Body of pancreas (tissue), 4 donors: ENCODE measurements around the gene CPSF4L.

Experiments
- POLR2A ChIP-seq, 3 donors: fragments of 450-650 bp; IDR thresholded peaks; one replicate each; pipeline ENCODE4 v1.6.1; 2016; ENCODE audit warnings: antibody characterized with exemption in 3 of 3, mild to moderate bottlenecking in 2 of 3
- TF ChIP-seq, protein P1 (sequence below), 7 experiments: fragments of 450-650 bp in 4 of 7; fragments of 200-600 bp in 3 of 7; sonication (generic) in 3 of 7; IDR thresholded peaks; one replicate each; pipeline ENCODE4 v1.5.1; 2016 to 2019; ENCODE audit warnings: antibody characterized with exemption in 7 of 7

DNA sequence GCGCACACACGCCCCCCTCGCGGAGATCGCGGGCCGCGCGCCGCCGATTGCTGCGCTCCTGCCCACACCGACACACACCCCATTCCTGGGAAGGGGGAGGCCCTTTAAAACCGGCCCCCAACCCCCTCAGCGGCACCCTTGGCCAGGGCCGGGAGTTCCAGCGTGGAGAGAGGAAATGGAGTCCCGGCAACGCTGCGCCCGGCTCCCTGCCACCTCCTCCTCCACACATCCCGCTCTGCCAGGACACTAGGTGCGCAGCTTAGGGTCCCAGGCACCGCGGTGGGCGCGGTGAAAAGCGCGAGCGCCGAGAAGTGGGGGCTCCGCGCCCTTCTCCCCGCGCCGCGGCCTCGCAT lies 49.7 kb upstream of the CPSF4L start:
- TF ChIP-seq, protein P1, sequence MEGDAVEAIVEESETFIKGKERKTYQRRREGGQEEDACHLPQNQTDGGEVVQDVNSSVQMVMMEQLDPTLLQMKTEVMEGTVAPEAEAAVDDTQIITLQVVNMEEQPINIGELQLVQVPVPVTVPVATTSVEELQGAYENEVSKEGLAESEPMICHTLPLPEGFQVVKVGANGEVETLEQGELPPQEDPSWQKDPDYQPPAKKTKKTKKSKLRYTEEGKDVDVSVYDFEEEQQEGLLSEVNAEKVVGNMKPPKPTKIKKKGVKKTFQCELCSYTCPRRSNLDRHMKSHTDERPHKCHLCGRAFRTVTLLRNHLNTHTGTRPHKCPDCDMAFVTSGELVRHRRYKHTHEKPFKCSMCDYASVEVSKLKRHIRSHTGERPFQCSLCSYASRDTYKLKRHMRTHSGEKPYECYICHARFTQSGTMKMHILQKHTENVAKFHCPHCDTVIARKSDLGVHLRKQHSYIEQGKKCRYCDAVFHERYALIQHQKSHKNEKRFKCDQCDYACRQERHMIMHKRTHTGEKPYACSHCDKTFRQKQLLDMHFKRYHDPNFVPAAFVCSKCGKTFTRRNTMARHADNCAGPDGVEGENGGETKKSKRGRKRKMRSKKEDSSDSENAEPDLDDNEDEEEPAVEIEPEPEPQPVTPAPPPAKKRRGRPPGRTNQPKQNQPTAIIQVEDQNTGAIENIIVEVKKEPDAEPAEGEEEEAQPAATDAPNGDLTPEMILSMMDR (IDR thresholded peaks at IDR 0.05), result no peak
- TF ChIP-seq POLR2A (IDR thresholded peaks at IDR 0.05), result no peak
